ENCODE data around the gene EYS. TPM values are rescaled to one million over a fixed set of nuclear protein-coding genes. Genes with fewer than 3 reads are reported as not detected.

Gene EYS
- total RNA-seq, result 0.11 TPM in 1 of 2 replicates, not detected in the other

GRCh38 chr6:65707126-65707826, at the start of gene EYS:
TSS of gene EYS (minus strand) at chr6:65707226. CDS start at chr6:65495410, 211,816 bp downstream.

All from uterine smooth muscle cell (primary cell).